ENCODE measurements around the gene ANKRA2. TPM values are rescaled to one million over a fixed set of nuclear protein-coding genes. Genes with fewer than 3 reads are reported as not detected.

Gene ANKRA2
- total and polyA plus RNA-seq, 2 of the 8 experiments (the other 6 are each of a cell fraction or from before 2014, with no cell fraction given) = 7.0 to 12.6 TPM

GRCh38 chr5:73525606-73526203 lies 39.7 kb downstream of the ANKRA2 start:
- no peak overlapping the region for H2AK5ac ChIP-seq (ENCODE audit: low read depth, low read length)
- no peak overlapping the region for H4K91ac ChIP-seq (replicated peaks; ENCODE audit: insufficient read length, low read length)
- WGBS, 2 experiments (ENCODE audit: extremely low coverage in 1 of 2, insufficient coverage in 1 of 2, insufficient read length in 1 of 2, insufficient replicate concordance in 2 of 2, low coverage in 1 of 2, low lambda C conversion rate in 2 of 2, missing lambda C conversion rate in 1 of 2) = 91% methylated on average over 3 of the region's 3 CpGs; no CpG with 5 or more reads in 1 of the 2 experiments
- H2BK15ac ChIP-seq (ENCODE audit: low read length) = no peak overlapping the region
- no peaks in the 10 kb centered on the region for H3K27me3 ChIP-seq (replicated peaks in 1 of 4; ENCODE audit: control insufficient read depth in 3 of 4, extremely low read depth in 1 of 4, insufficient read depth in 3 of 4, low read length in 3 of 4)
- H3K23ac ChIP-seq (ENCODE audit: insufficient read length) = no peak overlapping the region
- no peaks in the 10 kb centered on the region for H3K36me3 ChIP-seq (ENCODE audit: control insufficient read depth in 2 of 4, insufficient read depth in 4 of 4, low read length in 3 of 4)
- no peaks in the 10 kb centered on the region for H3K79me1 ChIP-seq (ENCODE audit: low read depth, low read length)
- no peak overlapping the region for H3K27ac ChIP-seq (ENCODE audit: low read depth, low read length)
- no peak overlapping the region for H3K14ac ChIP-seq (ENCODE audit: insufficient read length)
- H2BK5ac ChIP-seq (ENCODE audit: low read depth, low read length) = no peak overlapping the region
- H3K4me3 ChIP-seq (ENCODE audit: extremely low read depth in 1 of 4, insufficient read depth in 2 of 4, low read depth in 3 of 4, low read length in 4 of 4) = no peak overlapping the region
- H3K4me2 ChIP-seq (ENCODE audit: insufficient read depth in 1 of 2, low read depth in 2 of 2, low read length in 2 of 2) = no peak overlapping the region
- H3K56ac ChIP-seq (replicated peaks; ENCODE audit: insufficient read length, low read depth, low read length) = no peak overlapping the region
- H3K79me2 ChIP-seq (ENCODE audit: control insufficient read depth in 1 of 2, insufficient read depth in 2 of 2, low read length in 2 of 2) = no peaks in the 10 kb centered on the region
- H2BK12ac ChIP-seq (ENCODE audit: low read depth, low read length) = no peak overlapping the region
- H3K4me1 ChIP-seq (replicated peaks in 1 of 4; ENCODE audit: control insufficient read depth in 3 of 4, insufficient read depth in 4 of 4, low read length in 3 of 4) = 0 out of 7 replicates have a peak, but pooled peaks cover 0 to 4% (median 0%) of the 10 kb centered on the region in 4 experiments
- H3K18ac ChIP-seq (ENCODE audit: extremely low read depth, low read length) = no peak overlapping the region
- TF ChIP-seq BRCA1 (IDR thresholded peaks at IDR 0.05; ENCODE audit: low read depth, low read length) (no peak), EZH2 (IDR thresholded peaks at IDR 0.05; ENCODE audit: low read depth, low read length, severe bottlenecking) (no peak), NANOG (IDR thresholded peaks at IDR 0.05; ENCODE audit: insufficient read depth, low read depth, low read length, poor library complexity, severe bottlenecking) (no peak), SAP30 (IDR thresholded peaks at IDR 0.05; ENCODE audit: insufficient read depth, insufficient replicate concordance, low read length) (no peak), NRF1 (IDR thresholded peaks at IDR 0.05; ENCODE audit: low read depth, low read length) (no peak), SIRT6 (IDR thresholded peaks at IDR 0.05; ENCODE audit: low read length) (no peak), CBX8 (IDR thresholded peaks at IDR 0.05; ENCODE audit: borderline replicate concordance, low read depth, low read length) (no peak), BCL11A (IDR thresholded peaks at IDR 0.05; ENCODE audit: low read depth in 2 of 2, low read length in 2 of 2) (no peak), JUND (IDR thresholded peaks at IDR 0.05; ENCODE audit: low read length) (no peak), EGR1 (IDR thresholded peaks at IDR 0.05; ENCODE audit: borderline replicate concordance, low read depth, low read length) (no peak)
- TF ChIP-seq, protein P1, sequence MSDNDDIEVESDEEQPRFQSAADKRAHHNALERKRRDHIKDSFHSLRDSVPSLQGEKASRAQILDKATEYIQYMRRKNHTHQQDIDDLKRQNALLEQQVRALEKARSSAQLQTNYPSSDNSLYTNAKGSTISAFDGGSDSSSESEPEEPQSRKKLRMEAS (IDR thresholded peaks at IDR 0.05) = no peak
- no peak overlapping the region for H4K8ac ChIP-seq (ENCODE audit: extremely low read depth, insufficient read depth, low read length)
- DNase-seq (ENCODE audit: low read depth in 1 of 2, low spot score in 2 of 2) (no peak), FAIRE-seq (no peak)
- no peak overlapping the region for H3K4ac ChIP-seq (replicated peaks; ENCODE audit: insufficient read length, low read depth, low read length)
- no peak overlapping the region for H2BK120ac ChIP-seq (replicated peaks; ENCODE audit: low read depth, low read length)
- H3K23me2 ChIP-seq (ENCODE audit: low read depth, low read length) = no peaks in the 10 kb centered on the region
- CTCF ChIA-PET (ENCODE audit: partially characterized antibody) = interaction anchor here (1.1 to 1.6 kb wide), 4 partner anchors 10 to 59 kb away, joined by 3 to 9 read pairs (median 4); no protein-coding TSS in a partner anchor
- H3K9me3 ChIP-seq (ENCODE audit: insufficient read depth in 2 of 2, low read depth in 1 of 2, low read length in 1 of 2) = no peaks in the 10 kb centered on the region
- H2AFZ ChIP-seq (ENCODE audit: low read length) = no peak overlapping the region
- H2BK20ac ChIP-seq (ENCODE audit: low read length) = no peak overlapping the region
- no peaks in the 10 kb centered on the region for H4K20me1 ChIP-seq (replicated peaks in 1 of 2; ENCODE audit: control insufficient read depth in 1 of 2, insufficient read depth in 2 of 2, low read length in 2 of 2)
- POLR2A ChIA-PET (ENCODE audit: partially characterized antibody) = interaction anchor here (0.7 kb wide), 1 partner anchor 26 kb away, joined by 4 read pairs; no protein-coding TSS in a partner anchor
- no peak overlapping the region for H4K5ac ChIP-seq (ENCODE audit: insufficient read length, low read depth, low read length)
- H3K9ac ChIP-seq (replicated peaks in 1 of 4; ENCODE audit: extremely low read depth in 1 of 4, low read depth in 3 of 4, low read length in 3 of 4) = no peak overlapping the region

Measured in H1 (cell line).